CD14-positive monocyte (primary cell): ENCODE results near the gene CSF2RB. TPM values are rescaled to one million over a fixed set of nuclear protein-coding genes. Genes with fewer than 3 reads are reported as not detected.

Source experiments
- DNase-seq, 3 donors: peaks; one replicate each; pipeline ENCODE4 v3.0.0-alpha.2; 2011 to 2022
- H2AFZ ChIP-seq: 2 replicates; pipeline ENCODE4 v1.6.0; 2012; ENCODE audit warnings: mild to moderate bottlenecking, low read depth, low read length, inconsistent platforms; ENCODE audit not compliant: insufficient read depth, poor library complexity, severe bottlenecking
- H3K27ac ChIP-seq, 2 donors: 1 replicate in 1 of 2; 2 replicates in 1 of 2; pipeline ENCODE4 v1.5.1; 2012 to 2013; ENCODE audit warnings: low read length in 2 of 2, control low read depth in 1 of 2, inconsistent platforms in 1 of 2, low read depth in 1 of 2, mild to moderate bottlenecking in 1 of 2
- H3K27me3 ChIP-seq, 2 donors: one replicate each; pipeline versions ENCODE4 v1.6.0 to v1.6.1; 2011 to 2013; ENCODE audit warnings: low read length in 2 of 2; ENCODE audit not compliant: control insufficient read depth in 2 of 2, insufficient read depth in 2 of 2
- H3K36me3 ChIP-seq, 2 donors: replicated peaks in 1 of 2; 1 replicate in 1 of 2; 2 replicates in 1 of 2; pipeline versions ENCODE4 v1.5.1 to v1.6.1; 2012 to 2013; ENCODE audit warnings: low read length in 2 of 2, control low read depth in 1 of 2, inconsistent platforms in 1 of 2, mild to moderate bottlenecking in 1 of 2; ENCODE audit not compliant: insufficient read depth in 2 of 2, control insufficient read depth in 1 of 2
- H3K4me1 ChIP-seq, 2 donors: 1 replicate in 1 of 2; 2 replicates in 1 of 2; pipeline versions ENCODE4 v1.5.1 to v1.6.1; 2012 to 2013; ENCODE audit warnings: low read length in 2 of 2, control low read depth in 1 of 2, inconsistent platforms in 1 of 2, mild to moderate bottlenecking in 1 of 2, moderate library complexity in 1 of 2; ENCODE audit not compliant: insufficient read depth in 2 of 2, control insufficient read depth in 1 of 2
- H3K4me2 ChIP-seq: replicated peaks from 2 replicates; pipeline ENCODE3; 2012; ENCODE audit warnings: low read length, moderate library complexity, mild to moderate bottlenecking; ENCODE audit not compliant: poor library complexity, severe bottlenecking; ENCODE audit errors: extremely low read depth
- H3K4me3 ChIP-seq, 3 experiments: fragments of 200-600 bp in 1 of 3; sonication (generic) in 1 of 3; replicated peaks in 1 of 3; 1 replicate in 2 of 3; 2 replicates in 1 of 3; pipeline ENCODE4 v1.5.1; 2011 to 2013; ENCODE audit warnings: low read length in 3 of 3, mild to moderate bottlenecking in 3 of 3, control low read depth in 2 of 3, low read depth in 2 of 3, inconsistent platforms in 1 of 3, moderate library complexity in 1 of 3
- H3K79me2 ChIP-seq: 2 replicates; pipeline ENCODE4 v1.6.0; 2012; ENCODE audit warnings: mild to moderate bottlenecking, control low read depth, inconsistent platforms, low read length, moderate library complexity; ENCODE audit not compliant: insufficient read depth
- H3K9ac ChIP-seq: 2 replicates; pipeline ENCODE4 v1.6.0; 2017; ENCODE audit warnings: low read length, mild to moderate bottlenecking; ENCODE audit not compliant: insufficient read depth, poor library complexity, severe bottlenecking
- H3K9me3 ChIP-seq, 2 donors: replicated peaks in 1 of 2; 1 replicate in 1 of 2; 2 replicates in 1 of 2; pipeline versions ENCODE4 v1.5.1 to v1.6.1; 2012 to 2013; ENCODE audit warnings: low read length in 2 of 2, control low read depth in 1 of 2; ENCODE audit not compliant: control insufficient read depth in 1 of 2, insufficient read depth in 1 of 2
- H4K20me1 ChIP-seq: 2 replicates; pipeline ENCODE4 v1.6.0; 2012; ENCODE audit warnings: mild to moderate bottlenecking, low read length, control low read depth, moderate library complexity; ENCODE audit not compliant: insufficient read depth
- H3K27ac Mint-ChIP-seq, 7 donors: one replicate each; pipeline ENCODE4 v1.8.0; 2020; ENCODE audit warnings: mild to moderate bottlenecking in 7 of 7, mixed read lengths in 7 of 7, moderate library complexity in 6 of 7, inconsistent platforms in 2 of 7
- H3K27me3 Mint-ChIP-seq, 3 donors: one replicate each; pipeline ENCODE4 v1.8.0; 2021 to 2022; ENCODE audit warnings: low read depth in 3 of 3, mild to moderate bottlenecking in 3 of 3, mixed read lengths in 3 of 3, moderate library complexity in 3 of 3, inconsistent platforms in 1 of 3
- H3K36me3 Mint-ChIP-seq, 2 donors: one replicate each; pipeline ENCODE4 v1.8.0; 2020; ENCODE audit warnings: mixed read lengths in 2 of 2, inconsistent platforms in 1 of 2, mild to moderate bottlenecking in 1 of 2
- H3K4me1 Mint-ChIP-seq: one replicate; pipeline ENCODE4 v1.8.0; 2020; ENCODE audit warnings: mild to moderate bottlenecking, mixed read lengths
- H3K4me3 Mint-ChIP-seq, 2 donors: one replicate each; pipeline ENCODE4 v1.8.0; 2020; ENCODE audit warnings: mild to moderate bottlenecking in 2 of 2, mixed read lengths in 2 of 2, moderate library complexity in 1 of 2
- H3K9me3 Mint-ChIP-seq, 7 donors: one replicate each; pipeline ENCODE4 v1.8.0; 2020 to 2022; ENCODE audit warnings: mixed read lengths in 7 of 7, mild to moderate bottlenecking in 6 of 7, moderate library complexity in 6 of 7, inconsistent platforms in 2 of 7
- WGBS: methylation state at CpG from one replicate; pipeline ENCODE4 v1.1.5; 2013; ENCODE audit warnings: missing lambda C conversion rate; ENCODE audit not compliant: insufficient coverage; 5-methylcytosine and 5-hydroxymethylcytosine counted together
- intact Hi-C, 2 donors: fragments of 100-400 bp; cut with micrococcal nuclease; formaldehyde crosslinking; loops; one replicate each; pipeline versions ENCODE4 v1.15.0 to v1.15.1; 2023
- polyA plus RNA-seq, 3 donors: library from polyadenylated mRNA; depleted of rRNA in 1 of 3; unstranded in 2 of 3; stranded (reverse) in 1 of 3; fragments of 300-500 nt in 2 of 3; fragments of >200 nt in 1 of 3; fragmentation: Illumina TruSeq in 2 of 3; gene quantifications; 1 replicate in 2 of 3; 2 replicates in 1 of 3; pipeline ENCODE4 v1.2.3, GENCODE V29; 2012 to 2021
- TF ChIP-seq, protein P1 (sequence below): fragments of 200-600 bp; IDR thresholded peaks from one replicate; pipeline ENCODE4 v1.8.0; 2022; ENCODE audit warnings: antibody characterized with exemption, mild to moderate bottlenecking

Gene CSF2RB
- polyA plus RNA-seq, 3 donors = 29.9 to 91.1 (median 52.7) TPM

- no peaks in the 10 kb centered on the region for H3K9me3 ChIP-seq
These were observed 52.3 kb downstream of the CSF2RB start for GRCh38 chr22:36965696-36966095.

DNA sequence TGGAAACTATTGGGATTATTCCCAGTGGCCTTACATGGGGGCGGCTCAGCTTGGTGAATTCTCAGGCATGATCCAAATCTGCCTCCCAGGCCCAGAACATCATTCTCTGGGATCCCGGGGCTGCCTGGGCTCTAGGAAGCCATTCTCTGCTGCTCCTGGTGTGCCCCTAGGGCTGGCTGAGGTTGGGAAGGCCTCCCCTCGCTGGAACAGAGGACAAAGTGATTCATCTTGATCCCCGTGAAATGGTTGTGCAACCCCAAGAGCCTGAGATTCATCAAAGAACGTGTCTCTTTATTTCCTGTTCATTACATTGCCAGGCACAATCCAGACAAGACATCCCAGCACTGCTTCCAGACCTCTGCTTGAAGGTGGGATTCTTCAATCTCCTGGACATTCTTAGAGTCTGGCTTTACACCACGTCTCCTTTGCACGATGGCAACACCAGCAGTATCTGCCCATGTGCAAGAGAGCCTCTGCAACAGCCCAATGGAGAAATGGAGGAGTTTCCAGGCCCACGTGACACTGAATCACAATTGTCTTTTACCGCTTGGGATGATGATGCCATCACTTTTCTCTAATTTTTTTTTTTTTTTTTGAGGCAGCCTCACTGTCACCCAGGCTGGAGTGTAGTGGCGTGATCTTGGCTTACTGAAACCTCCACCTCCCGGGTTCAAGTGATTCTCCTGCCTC, 53.6 kb downstream of the CSF2RB start:
- Mint-ChIP-seq H3K4me1 (peaks cover 26% of the 10 kb centered on the region), H3K27ac (peak overlapping the region; percentile 47 to 82 (median 76)), H3K4me3 (no peak overlapping the region), H3K36me3 (no peaks in the 10 kb centered on the region), H3K27me3 (peaks cover 0 to 9% (median 2%) of the 10 kb centered on the region in 3 donors), H3K9me3 (peaks cover 0 to 3% (median 0%) of the 10 kb centered on the region in 7 donors)
- TF ChIP-seq, protein P1, sequence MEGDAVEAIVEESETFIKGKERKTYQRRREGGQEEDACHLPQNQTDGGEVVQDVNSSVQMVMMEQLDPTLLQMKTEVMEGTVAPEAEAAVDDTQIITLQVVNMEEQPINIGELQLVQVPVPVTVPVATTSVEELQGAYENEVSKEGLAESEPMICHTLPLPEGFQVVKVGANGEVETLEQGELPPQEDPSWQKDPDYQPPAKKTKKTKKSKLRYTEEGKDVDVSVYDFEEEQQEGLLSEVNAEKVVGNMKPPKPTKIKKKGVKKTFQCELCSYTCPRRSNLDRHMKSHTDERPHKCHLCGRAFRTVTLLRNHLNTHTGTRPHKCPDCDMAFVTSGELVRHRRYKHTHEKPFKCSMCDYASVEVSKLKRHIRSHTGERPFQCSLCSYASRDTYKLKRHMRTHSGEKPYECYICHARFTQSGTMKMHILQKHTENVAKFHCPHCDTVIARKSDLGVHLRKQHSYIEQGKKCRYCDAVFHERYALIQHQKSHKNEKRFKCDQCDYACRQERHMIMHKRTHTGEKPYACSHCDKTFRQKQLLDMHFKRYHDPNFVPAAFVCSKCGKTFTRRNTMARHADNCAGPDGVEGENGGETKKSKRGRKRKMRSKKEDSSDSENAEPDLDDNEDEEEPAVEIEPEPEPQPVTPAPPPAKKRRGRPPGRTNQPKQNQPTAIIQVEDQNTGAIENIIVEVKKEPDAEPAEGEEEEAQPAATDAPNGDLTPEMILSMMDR = no peak
- 62% methylated on average over 9 of the region's 11 CpGs for WGBS
- Histone ChIP-seq H3K4me1 (peaks cover 19 to 34% of the 10 kb centered on the region in 2 donors), H3K4me2 (no peak overlapping the region), H3K36me3 (no peaks in the 10 kb centered on the region), H3K79me2 (no peaks in the 10 kb centered on the region), H2AFZ (no peak overlapping the region), H4K20me1 (no peaks in the 10 kb centered on the region), H3K9ac (no peak overlapping the region), H3K9me3 (no peaks in the 10 kb centered on the region), H3K27me3 (no peaks in the 10 kb centered on the region), H3K4me3 (no peak overlapping the region), H3K27ac (peak overlapping the region in 1 of 2 donors; percentile 27)
- peak; percentile 57 to 85 (median 66) for DNase-seq
- intact Hi-C loops = no loop called here

More at GRCh38 chr22:36965696-36966095, 52.3 kb downstream of the CSF2RB start:
- peaks cover 26% of the 10 kb centered on the region for H3K4me1 Mint-ChIP-seq
- no peaks in the 10 kb centered on the region for H4K20me1 ChIP-seq
- DNase-seq = peak in 2 of 3 donors; percentile 19 to 56
- no peaks in the 10 kb centered on the region for H3K36me3 Mint-ChIP-seq
- peaks cover 7 to 15% (median 8%) of the 10 kb centered on the region in 3 donors for H3K27me3 Mint-ChIP-seq
- H3K4me3 ChIP-seq = no peak overlapping the region
- intact Hi-C loops = no loop called here
- peaks cover 0 to 8% of the 10 kb centered on the region in 2 donors for H3K27me3 ChIP-seq
- H3K27ac Mint-ChIP-seq = peak overlapping the region in 5 of 7 donors; percentile 30 to 76 (median 62)
- H3K36me3 ChIP-seq = no peaks in the 10 kb centered on the region
- H3K9me3 Mint-ChIP-seq = peaks cover 0 to 3% (median 0%) of the 10 kb centered on the region in 7 donors
- WGBS = 40% methylated on average over 1 of the region's 2 CpGs
- no peak overlapping the region for H3K4me3 Mint-ChIP-seq
- no peak overlapping the region for H3K27ac ChIP-seq
- TF ChIP-seq, protein P1 = no peak
- H3K4me1 ChIP-seq = peaks cover 19 to 34% of the 10 kb centered on the region in 2 donors
- no peak overlapping the region for H2AFZ ChIP-seq
- H3K9ac ChIP-seq = no peak overlapping the region
- no peaks in the 10 kb centered on the region for H3K79me2 ChIP-seq
- H3K4me2 ChIP-seq = no peak overlapping the region
